GM10847 (cell line): ENCODE results near the gene SLC7A6.

Source experiments
- POLR2A ChIP-seq: IDR thresholded peaks from 2 replicates; pipeline ENCODE4 v1.6.1; 2011; ENCODE audit not compliant: insufficient read length; ENCODE audit errors: extremely low read depth

SLC7A6 gene

GRCh38 chr16:68347605-68348004 lies 83.3 kb downstream of the SLC7A6 start:
- no peak for TF ChIP-seq POLR2A

DNA sequence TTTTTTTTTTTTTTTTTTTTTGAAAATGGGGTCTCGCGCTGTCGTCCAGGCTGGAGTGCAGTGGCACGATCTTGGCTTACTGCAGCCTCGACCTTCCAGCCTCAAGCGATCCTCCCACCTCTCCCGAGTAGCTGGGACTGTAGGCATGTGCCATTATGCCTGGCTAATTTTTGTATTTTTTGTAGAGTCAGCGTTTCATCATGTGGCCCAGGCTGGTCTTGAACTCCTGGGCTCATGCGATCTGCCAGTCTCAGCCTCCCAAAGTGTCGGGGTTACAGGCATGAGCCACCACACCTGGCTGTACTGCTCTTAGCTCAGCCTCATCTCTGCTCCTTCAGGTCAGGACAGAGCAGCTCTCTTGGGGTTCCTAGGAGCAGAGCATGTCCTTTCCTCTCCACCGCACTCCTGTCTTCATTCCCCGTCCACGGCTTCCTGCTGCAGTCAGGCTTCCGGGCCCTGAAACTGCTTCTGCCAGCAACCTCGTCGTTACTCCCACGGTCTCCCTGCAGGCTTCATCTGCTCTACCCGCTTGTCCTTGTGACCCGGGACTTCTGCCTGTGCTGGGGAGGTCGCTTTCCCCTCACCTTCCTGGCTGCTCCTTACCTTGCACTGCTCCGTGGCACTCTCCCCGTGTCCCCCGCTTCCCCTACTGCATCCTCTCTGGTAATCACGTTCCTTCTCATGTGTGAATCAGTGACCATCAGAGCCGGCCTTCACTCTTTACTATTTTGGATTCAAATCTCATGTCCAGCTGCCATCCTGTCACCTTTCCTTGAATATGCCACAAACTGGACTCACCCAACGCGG lies 84.5 kb downstream of the SLC7A6 start:
- TF ChIP-seq POLR2A = no peak

GRCh38 chr16:68349838-68350410 lies 85.6 kb downstream of the SLC7A6 start:
- no peak for TF ChIP-seq POLR2A

DNA sequence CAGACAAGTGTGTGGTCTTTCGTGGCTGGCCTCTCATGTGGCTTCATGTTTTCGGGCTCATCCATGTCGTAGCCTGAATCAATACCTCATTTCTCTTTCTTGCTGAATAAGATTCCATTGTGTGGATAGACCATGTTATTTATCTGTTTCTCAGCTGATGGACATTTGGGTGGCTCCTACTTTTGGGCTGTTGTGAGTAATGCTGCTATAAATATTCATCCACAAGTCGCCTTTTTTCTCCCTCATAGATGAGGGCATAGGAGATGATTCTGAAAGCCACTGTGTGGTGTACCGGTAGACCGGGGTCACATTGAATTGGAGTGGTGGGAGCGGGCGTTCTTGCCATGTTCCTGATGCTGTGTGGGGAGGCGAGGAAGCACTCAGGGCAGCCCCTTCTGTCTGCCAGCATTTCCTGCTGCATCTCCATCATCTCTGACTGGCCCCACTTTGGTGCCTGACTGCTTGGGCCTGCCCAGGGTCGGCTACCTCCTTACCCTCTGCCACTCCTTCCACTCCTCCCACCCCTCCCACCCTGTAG lies 86.6 kb downstream of the SLC7A6 start:
- TF ChIP-seq POLR2A = no peak
